ENCODE results near the gene METTL1.
"Not testable (repeated sequence)": the region's sequence is repeated elsewhere in the genome, so short reads cannot be mapped to it uniquely, and the experiment has no call there.

Gene METTL1

DNA sequence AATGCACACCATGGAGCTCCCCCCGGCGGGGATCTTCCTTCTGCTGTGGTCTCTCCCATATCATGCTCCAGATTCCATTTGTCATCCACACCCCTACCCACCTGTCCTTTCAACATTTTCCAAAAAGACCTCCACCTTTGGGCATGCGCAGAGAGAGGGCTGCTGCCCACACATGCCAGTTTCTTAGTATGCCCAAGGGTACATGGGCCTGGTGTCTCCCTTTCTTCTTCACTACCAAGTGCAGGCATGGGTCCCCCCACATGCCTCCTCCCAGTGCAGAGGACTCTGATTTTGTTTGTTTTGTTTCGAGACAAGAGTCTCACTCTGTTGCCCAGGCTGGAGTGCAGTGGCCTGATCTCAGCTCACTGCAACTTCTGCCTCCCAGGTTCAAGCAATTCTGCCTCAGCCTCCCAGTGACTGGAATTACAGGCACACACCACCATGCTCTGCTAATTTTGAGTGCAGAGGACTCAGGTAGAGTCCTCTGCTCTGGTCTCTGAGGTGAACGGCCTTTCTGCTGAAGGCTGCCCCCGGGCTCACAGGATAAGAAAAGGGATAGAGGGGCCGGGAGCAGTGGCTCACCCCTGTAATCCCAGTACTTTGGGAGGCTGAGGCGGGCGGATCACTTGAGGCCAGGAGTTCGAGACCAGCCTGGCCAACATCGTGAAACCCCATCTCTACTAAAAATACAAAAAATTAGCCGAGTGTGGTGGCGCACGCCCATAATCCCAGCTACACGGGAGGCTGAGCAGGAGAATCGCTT, 49.9 kb downstream of the METTL1 start:
- DNase-seq, result not testable (repeated sequence)

GRCh38 chr12:57720606-57721595, 51.0 kb downstream of the METTL1 start:
- no peak for DNase-seq

DNA sequence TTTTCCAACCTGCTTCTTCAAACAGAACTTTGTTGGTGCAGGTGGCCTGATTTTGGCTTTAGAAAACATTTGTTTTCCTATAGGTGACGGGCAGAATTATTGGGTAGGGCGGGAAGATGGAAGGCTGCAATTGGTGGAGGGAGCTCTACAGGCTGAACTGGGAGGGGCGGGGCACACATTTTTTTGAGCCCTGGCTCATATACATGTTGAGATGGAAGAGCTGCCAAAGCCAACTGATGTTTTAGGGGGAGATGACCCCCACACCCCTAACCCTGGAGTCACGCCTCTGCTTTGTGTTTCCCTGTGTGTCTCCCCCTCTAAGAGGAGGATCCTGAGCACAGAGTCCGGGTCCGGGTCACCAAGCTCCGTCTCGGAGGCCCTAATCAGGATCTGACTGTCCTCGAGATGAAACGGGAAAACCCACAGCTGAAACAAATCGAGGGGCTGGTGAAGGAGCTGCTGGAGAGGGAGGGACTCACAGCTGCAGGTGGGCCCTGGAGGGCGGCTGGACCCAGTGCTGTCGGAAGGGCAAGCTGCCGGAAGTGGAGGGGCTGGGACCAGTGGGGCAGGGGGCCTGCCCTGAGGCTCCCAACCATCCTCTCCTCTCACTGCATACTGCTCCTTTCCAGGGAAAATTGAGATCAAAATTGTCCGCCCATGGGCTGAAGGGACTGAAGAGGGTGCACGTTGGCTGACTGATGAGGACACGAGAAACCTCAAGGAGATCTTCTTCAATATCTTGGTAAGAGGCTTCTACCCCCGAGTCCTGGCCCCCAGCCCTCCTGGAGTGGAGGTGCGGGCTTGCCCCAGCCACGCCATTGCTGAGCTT, 51.9 kb downstream of the METTL1 start:
- DNase-seq, result no peak

DNA sequence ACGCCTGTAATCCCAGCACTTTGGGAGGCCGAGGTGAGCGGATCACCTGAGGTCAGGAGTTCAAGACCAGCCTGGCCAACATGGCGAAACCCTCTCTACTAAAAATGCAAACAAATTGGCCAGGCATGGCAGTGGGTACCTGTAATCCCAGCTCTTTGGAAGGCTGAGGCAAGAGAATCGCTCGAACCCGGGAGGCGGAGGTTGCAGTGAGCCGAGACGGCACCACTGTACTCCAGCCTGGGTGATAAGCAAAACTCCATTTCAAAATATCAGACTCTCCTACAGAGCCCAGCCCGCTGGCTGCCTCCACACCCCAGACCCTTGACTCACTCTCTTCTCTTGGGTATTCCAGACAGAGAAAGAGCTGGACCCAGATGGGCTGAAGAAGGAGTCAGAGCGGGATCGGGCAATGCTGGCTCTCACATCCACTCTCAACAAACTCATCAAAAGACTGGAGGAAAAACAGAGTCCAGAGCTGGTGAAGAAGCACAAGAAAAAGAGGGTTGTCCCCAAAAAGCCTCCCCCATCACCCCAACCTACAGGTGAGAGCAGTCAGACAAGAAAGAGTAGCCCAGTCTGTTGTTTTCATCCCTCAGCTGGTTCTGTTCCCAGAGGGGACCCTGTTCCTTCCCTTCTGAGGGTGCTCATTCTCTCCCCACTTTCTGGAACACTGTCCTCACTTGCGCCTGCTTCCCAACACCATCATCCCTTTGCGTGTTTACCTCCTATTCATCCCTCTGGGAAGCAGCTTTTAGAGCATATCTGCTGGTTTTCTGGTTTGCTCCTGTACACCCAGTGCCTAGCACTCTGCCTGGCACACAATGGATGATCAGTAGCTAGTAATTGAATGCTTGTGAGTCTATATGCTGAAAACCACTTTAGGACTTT, 53.0 kb downstream of the METTL1 start:
- DNase-seq, result no peak
